Measurements from ENCODE around the gene FBF1. TPM values are rescaled to one million over a fixed set of nuclear protein-coding genes. Genes with fewer than 3 reads are reported as not detected.
"Not testable (repeated sequence)": the region's sequence is repeated elsewhere in the genome, so short reads cannot be mapped to it uniquely, and the experiment has no call there.

FBF1 gene
- total RNA-seq, 1 experiment from 2014 or later, result 15.2 TPM

- H3K27me3 ChIP-seq, result no peaks in the 10 kb centered on the region
- no peaks in the 10 kb centered on the region for H3K9me3 ChIP-seq
Measured at GRCh38 chr17:75875940-75876189, 65.0 kb downstream of the FBF1 start.

GRCh38 chr17:75875182-75875939 is 65.5 kb downstream of the FBF1 start:
- DNase-seq, result no peak
- H3K27me3 ChIP-seq, result no peaks in the 10 kb centered on the region
- H3K36me3 ChIP-seq, result peaks cover 24% of the 10 kb centered on the region
- no peaks in the 10 kb centered on the region for H3K9me3 ChIP-seq
- no peak overlapping the region for H3K4me3 ChIP-seq

More at GRCh38 chr17:75875940-75876189, 65.0 kb downstream of the FBF1 start:
- no peak overlapping the region for H3K4me3 ChIP-seq
- peaks cover 24% of the 10 kb centered on the region for H3K36me3 ChIP-seq
- peak; percentile 79 for DNase-seq

GRCh38 chr17:75874323-75875181 is 66.3 kb downstream of the FBF1 start:
- no peak for DNase-seq
- Histone ChIP-seq H3K36me3 (peaks cover 24% of the 10 kb centered on the region), H3K4me3 (no peak overlapping the region), H3K9me3 (no peaks in the 10 kb centered on the region), H3K27me3 (no peaks in the 10 kb centered on the region)

DNA sequence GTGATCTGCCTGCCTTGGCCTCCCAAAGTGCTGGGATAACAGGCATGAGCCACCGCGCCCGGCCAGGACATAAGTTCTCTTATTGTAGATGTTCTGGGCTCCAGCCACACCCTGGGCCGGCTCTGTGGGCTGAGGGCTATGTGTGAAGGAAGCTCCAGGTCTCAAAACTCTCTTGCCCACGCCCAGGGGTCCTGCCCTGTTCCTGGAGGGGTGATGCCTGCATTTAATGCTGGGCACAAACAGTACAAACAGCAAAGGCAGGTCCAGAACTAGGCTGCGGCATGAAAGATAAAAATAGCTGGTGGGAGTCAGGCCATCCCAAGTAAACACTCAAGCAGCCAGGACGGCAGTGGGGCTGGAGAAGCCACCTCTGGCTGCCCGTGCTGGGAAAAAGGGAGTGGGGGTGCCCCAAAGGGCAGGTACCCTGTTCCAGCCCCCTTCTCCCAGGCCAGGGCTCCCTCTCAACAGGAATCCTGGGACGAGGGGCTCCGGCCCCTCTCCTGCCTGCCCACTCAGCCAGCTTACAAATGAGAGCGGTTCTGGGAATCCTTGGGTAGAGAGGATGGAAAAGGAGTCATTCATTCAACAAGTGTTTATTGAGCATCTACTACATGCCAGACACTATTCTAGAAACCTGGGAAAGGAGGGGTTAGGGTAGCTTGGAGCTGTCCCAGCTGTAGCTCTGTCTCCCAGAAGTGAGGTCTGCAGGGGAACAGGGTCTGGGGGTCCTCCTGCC is 67.1 kb downstream of the FBF1 start:
- DNase-seq, result no peak
- H3K4me3 ChIP-seq, result no peak overlapping the region

GRCh38 chr17:75872434-75873351 is 68.1 kb downstream of the FBF1 start:
- DNase-seq, result peak; percentile 84
- H3K9me3 ChIP-seq, result no peaks in the 10 kb centered on the region
- no peak overlapping the region for H3K4me3 ChIP-seq
- H3K36me3 ChIP-seq, result peaks cover 24% of the 10 kb centered on the region
- no peaks in the 10 kb centered on the region for H3K27me3 ChIP-seq

More for the DNA sequence above, 67.1 kb downstream of the FBF1 start:
- peaks cover 24% of the 10 kb centered on the region for H3K36me3 ChIP-seq
- no peaks in the 10 kb centered on the region for H3K27me3 ChIP-seq
- no peaks in the 10 kb centered on the region for H3K9me3 ChIP-seq

DNA sequence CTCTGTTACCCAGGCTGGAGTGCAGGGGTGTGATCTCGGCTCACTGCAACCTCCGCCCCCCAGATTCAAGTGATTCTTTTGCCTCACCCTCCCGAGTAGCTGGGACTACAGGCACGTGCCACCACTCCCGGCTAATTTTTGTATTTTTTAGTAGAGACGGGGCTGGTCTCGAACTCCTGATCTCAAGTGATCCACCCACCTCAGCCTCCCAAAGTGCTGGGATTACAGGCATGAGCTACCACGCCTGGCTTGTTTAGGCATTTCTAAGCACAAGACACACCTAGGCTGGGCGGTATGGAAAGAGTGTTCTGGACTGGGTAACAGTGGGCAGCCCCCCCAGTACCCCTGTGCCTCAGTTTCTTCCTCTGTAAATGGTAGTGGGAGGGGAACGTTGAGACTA is 70.6 kb downstream of the FBF1 start:
- H3K36me3 ChIP-seq, result peaks cover 11% of the 10 kb centered on the region
- H3K9me3 ChIP-seq, DNase-seq, H3K27me3 ChIP-seq, H3K4me3 ChIP-seq: not testable (repeated sequence)

- Histone ChIP-seq H3K4me3 (peak overlapping the region; percentile 8), H3K9me3 (no peaks in the 10 kb centered on the region), H3K27me3 (no peaks in the 10 kb centered on the region), H3K36me3 (peaks cover 7% of the 10 kb centered on the region)
- DNase-seq, result peak; percentile 89
Measured at GRCh38 chr17:75869282-75870141, 71.3 kb downstream of the FBF1 start.

- not testable (repeated sequence) for H3K4me3 ChIP-seq, H3K36me3 ChIP-seq, H3K27me3 ChIP-seq, H3K9me3 ChIP-seq, DNase-seq
Measured at GRCh38 chr17:75868730-75869281, 72.0 kb downstream of the FBF1 start.

GRCh38 chr17:75865404-75866188 is 75.2 kb downstream of the FBF1 start:
- H3K9me3 ChIP-seq, DNase-seq, H3K27me3 ChIP-seq, H3K36me3 ChIP-seq, H3K4me3 ChIP-seq: not testable (repeated sequence)

- DNase-seq, H3K36me3 ChIP-seq, H3K27me3 ChIP-seq, H3K9me3 ChIP-seq, H3K4me3 ChIP-seq: not testable (repeated sequence)
Measured at GRCh38 chr17:75864887-75865286, 76.0 kb downstream of the FBF1 start.

GRCh38 chr17:75864448-75864871 is 76.4 kb downstream of the FBF1 start:
- Histone ChIP-seq H3K4me3 (no peak overlapping the region), H3K27me3 (no peaks in the 10 kb centered on the region), H3K9me3 (no peaks in the 10 kb centered on the region), H3K36me3 (no peaks in the 10 kb centered on the region)
- peak; percentile 78 for DNase-seq

DNA sequence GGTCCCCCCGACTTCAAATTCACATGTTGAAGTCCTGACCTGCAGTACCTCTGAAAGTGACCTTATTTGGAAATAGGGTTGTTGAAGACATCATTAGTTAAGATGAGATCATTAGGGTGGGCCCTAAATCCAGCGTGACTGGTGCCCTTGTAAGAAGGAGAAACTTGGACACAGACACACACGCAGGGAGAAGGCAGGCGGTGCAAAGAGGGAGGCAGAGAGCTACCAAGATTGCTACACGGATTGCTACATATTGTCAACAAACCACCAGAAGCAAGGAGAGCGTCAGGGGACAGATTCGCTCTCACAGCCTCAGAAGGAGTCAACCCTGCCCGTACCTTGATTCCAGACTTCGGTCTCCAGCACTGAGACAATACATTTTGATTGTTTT is 78.9 kb downstream of the FBF1 start:
- no peak for DNase-seq
- Histone ChIP-seq H3K9me3 (no peaks in the 10 kb centered on the region), H3K4me3 (no peak overlapping the region), H3K36me3 (no peaks in the 10 kb centered on the region), H3K27me3 (no peaks in the 10 kb centered on the region)
